Measurements from ENCODE around the gene CREBL2. TPM values are rescaled to one million over a fixed set of nuclear protein-coding genes. Genes with fewer than 3 reads are reported as not detected.
"Not testable (repeated sequence)": the region's sequence is repeated elsewhere in the genome, so short reads cannot be mapped to it uniquely, and the experiment has no call there.

The CREBL2 gene
- total RNA-seq, 3 donors from 2014 or later = 23.3 to 35.9 (median 25.4) TPM

GRCh38 chr12:12628013-12628412 lies 16.3 kb downstream of the CREBL2 start:
- Histone ChIP-seq H3K36me3 (ENCODE audit: low read depth) (no peaks in the 10 kb centered on the region), H3K4me3 (no peak overlapping the region), H3K9me3 (no peaks in the 10 kb centered on the region), H3K4me1 (ENCODE audit: low read depth) (peaks cover 4% of the 10 kb centered on the region)
- DNase-seq (no peak), ATAC-seq (no peak)
- no peak for TF ChIP-seq CTCF (IDR thresholded peaks at IDR 0.05)
- intact Hi-C loops (cut with DNase I, micrococcal nuclease) = no loop called here

- no peak for TF ChIP-seq CTCF (IDR thresholded peaks at IDR 0.05)
- no peak for DNase-seq
- H3K9me3 ChIP-seq = no peaks in the 10 kb centered on the region
- no peaks in the 10 kb centered on the region for H3K36me3 ChIP-seq (ENCODE audit: low read depth)
- H3K4me3 ChIP-seq = no peak overlapping the region
- intact Hi-C loops (cut with DNase I, micrococcal nuclease) = no loop called here
- ATAC-seq = no peak
- H3K4me1 ChIP-seq (ENCODE audit: low read depth) = peaks cover 4% of the 10 kb centered on the region
Observed at GRCh38 chr12:12630850-12631249, 19.2 kb downstream of the CREBL2 start.

GRCh38 chr12:12635651-12636050 lies 24.0 kb downstream of the CREBL2 start:
- Histone ChIP-seq H3K4me1 (ENCODE audit: low read depth) (no peaks in the 10 kb centered on the region), H3K36me3 (ENCODE audit: low read depth) (peaks cover 4% of the 10 kb centered on the region), H3K9me3 (peaks cover 15% of the 10 kb centered on the region), H3K4me3 (no peak overlapping the region)
- ATAC-seq (no peak), DNase-seq (no peak)
- intact Hi-C loops (cut with DNase I, micrococcal nuclease) = no loop called here
- TF ChIP-seq CTCF (IDR thresholded peaks at IDR 0.05) = no peak

GRCh38 chr12:12636641-12637040 lies 25.0 kb downstream of the CREBL2 start:
- peaks cover 15% of the 10 kb centered on the region for H3K9me3 ChIP-seq
- no peaks in the 10 kb centered on the region for H3K4me1 ChIP-seq (ENCODE audit: low read depth)
- TF ChIP-seq CTCF (IDR thresholded peaks at IDR 0.05) = no peak
- no peak overlapping the region for H3K4me3 ChIP-seq
- ATAC-seq (no peak), DNase-seq (no peak)
- peaks cover 4% of the 10 kb centered on the region for H3K36me3 ChIP-seq (ENCODE audit: low read depth)
- intact Hi-C loops (cut with DNase I, micrococcal nuclease) = no loop called here

GRCh38 chr12:12639995-12640394 lies 28.3 kb downstream of the CREBL2 start:
- H3K4me3 ChIP-seq; ATAC-seq; H3K36me3 ChIP-seq (ENCODE audit: low read depth); intact Hi-C loops (cut with DNase I, micrococcal nuclease); H3K4me1 ChIP-seq (ENCODE audit: low read depth); DNase-seq: not testable (repeated sequence)
- peaks cover 15% of the 10 kb centered on the region for H3K9me3 ChIP-seq

GRCh38 chr12:12641650-12642049 lies 30.0 kb downstream of the CREBL2 start:
- intact Hi-C loops (cut with DNase I, micrococcal nuclease) = no loop called here
- Histone ChIP-seq H3K36me3 (ENCODE audit: low read depth) (peaks cover 4% of the 10 kb centered on the region), H3K9me3 (peaks cover 15% of the 10 kb centered on the region), H3K4me3 (no peak overlapping the region), H3K4me1 (ENCODE audit: low read depth) (no peaks in the 10 kb centered on the region)
- DNase-seq (no peak), ATAC-seq (no peak)
- TF ChIP-seq CTCF (IDR thresholded peaks at IDR 0.05) = no peak
